ENCODE results near the gene TRAF1.

TRAF1 gene

GRCh38 chr9:120950421-120951388 is 24.1 kb upstream of the TRAF1 start:
- POLR2A ChIA-PET = no interaction called here
- CTCF ChIA-PET = no interaction called here
- TF ChIP-seq SP1 (IDR thresholded peaks at IDR 0.05) (no peak), ZNF384 (IDR thresholded peaks at IDR 0.05) (no peak), FOXA1 (IDR thresholded peaks at IDR 0.05) (no peak), L3MBTL2 (conservative IDR thresholded peaks at IDR 0.05) (no peak), ARNT (IDR thresholded peaks at IDR 0.05) (no peak), SUZ12 (IDR thresholded peaks at IDR 0.05) (no peak), ELF4 (IDR thresholded peaks at IDR 0.05) (no peak), BHLHE40 (IDR thresholded peaks at IDR 0.05; ENCODE audit: borderline replicate concordance) (no peak), CTBP1 (IDR thresholded peaks at IDR 0.05; ENCODE audit: borderline replicate concordance) (no peak), NFRKB (IDR thresholded peaks at IDR 0.05) (no peak), FOXM1 (IDR thresholded peaks at IDR 0.05; ENCODE audit: borderline replicate concordance) (no peak), TARDBP (IDR thresholded peaks at IDR 0.05) (no peak), FOXK2 (IDR thresholded peaks at IDR 0.05) (no peak), LEF1 (IDR thresholded peaks at IDR 0.05; ENCODE audit: borderline replicate concordance) (no peak), HDGF (IDR thresholded peaks at IDR 0.05; ENCODE audit: borderline replicate concordance) (no peak)
- TF ChIP-seq, protein P1, sequence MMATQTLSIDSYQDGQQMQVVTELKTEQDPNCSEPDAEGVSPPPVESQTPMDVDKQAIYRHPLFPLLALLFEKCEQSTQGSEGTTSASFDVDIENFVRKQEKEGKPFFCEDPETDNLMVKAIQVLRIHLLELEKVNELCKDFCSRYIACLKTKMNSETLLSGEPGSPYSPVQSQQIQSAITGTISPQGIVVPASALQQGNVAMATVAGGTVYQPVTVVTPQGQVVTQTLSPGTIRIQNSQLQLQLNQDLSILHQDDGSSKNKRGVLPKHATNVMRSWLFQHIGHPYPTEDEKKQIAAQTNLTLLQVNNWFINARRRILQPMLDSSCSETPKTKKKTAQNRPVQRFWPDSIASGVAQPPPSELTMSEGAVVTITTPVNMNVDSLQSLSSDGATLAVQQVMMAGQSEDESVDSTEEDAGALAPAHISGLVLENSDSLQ (IDR thresholded peaks at IDR 0.05) = no peak
- DNase-seq (ENCODE audit: extremely low spot score) = no peak

- CTCF ChIA-PET = no interaction called here
- no peak for DNase-seq (ENCODE audit: extremely low spot score)
- no peak for TF ChIP-seq SP1 (IDR thresholded peaks at IDR 0.05)
- TF ChIP-seq FOXM1 (IDR thresholded peaks at IDR 0.05; ENCODE audit: borderline replicate concordance) = no peak
- TF ChIP-seq SUZ12 (IDR thresholded peaks at IDR 0.05) = no peak
- TF ChIP-seq FOXK2 (IDR thresholded peaks at IDR 0.05) = no peak
- TF ChIP-seq BHLHE40 (IDR thresholded peaks at IDR 0.05; ENCODE audit: borderline replicate concordance) = no peak
- no peak for TF ChIP-seq FOXA1 (IDR thresholded peaks at IDR 0.05)
- no peak for TF ChIP-seq CTBP1 (IDR thresholded peaks at IDR 0.05; ENCODE audit: borderline replicate concordance)
- no peak for TF ChIP-seq ARNT (IDR thresholded peaks at IDR 0.05)
- TF ChIP-seq, protein P1 (IDR thresholded peaks at IDR 0.05) = no peak
- no peak for TF ChIP-seq NFRKB (IDR thresholded peaks at IDR 0.05)
Measured at GRCh38 chr9:120949290-120949689, 22.7 kb upstream of the TRAF1 start.

DNA sequence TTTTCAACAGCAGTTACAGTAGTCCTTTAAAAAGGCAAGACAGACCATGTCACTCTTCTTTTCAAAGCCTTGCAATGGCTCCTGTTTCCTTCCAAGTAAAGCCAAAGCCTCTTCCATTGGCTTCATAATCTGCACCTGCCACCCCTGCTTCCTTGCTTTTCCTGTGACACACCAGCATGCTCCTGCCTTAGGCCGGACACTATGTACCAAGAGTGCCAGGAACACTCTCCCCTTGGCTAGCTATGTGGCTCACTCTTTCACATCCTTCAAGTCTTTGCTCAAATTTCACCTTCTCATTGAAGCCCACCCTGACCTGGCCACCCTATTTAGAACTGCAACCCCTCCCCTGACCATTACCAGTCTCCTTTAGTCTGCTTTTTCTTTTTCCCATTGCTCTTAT is 22.2 kb upstream of the TRAF1 start:
- POLR2A ChIA-PET = no interaction called here
- no peak for DNase-seq (ENCODE audit: extremely low spot score)
- CTCF ChIA-PET = no interaction called here
- TF ChIP-seq L3MBTL2 (conservative IDR thresholded peaks at IDR 0.05) (no peak), FOXM1 (IDR thresholded peaks at IDR 0.05; ENCODE audit: borderline replicate concordance) (no peak), LEF1 (IDR thresholded peaks at IDR 0.05; ENCODE audit: borderline replicate concordance) (no peak)

More at GRCh38 chr9:120949290-120949689, 22.7 kb upstream of the TRAF1 start:
- POLR2A ChIA-PET = no interaction called here

- TF ChIP-seq ARNT (IDR thresholded peaks at IDR 0.05) (no peak), SUZ12 (IDR thresholded peaks at IDR 0.05) (no peak), ZNF384 (IDR thresholded peaks at IDR 0.05) (no peak), NFRKB (IDR thresholded peaks at IDR 0.05) (no peak), LEF1 (IDR thresholded peaks at IDR 0.05; ENCODE audit: borderline replicate concordance) (no peak)
- TF ChIP-seq, protein P1 (IDR thresholded peaks at IDR 0.05) = no peak
- no peak for DNase-seq (ENCODE audit: extremely low spot score)
- CTCF ChIA-PET = no interaction called here
- POLR2A ChIA-PET = no interaction called here
Measured at GRCh38 chr9:120947222-120947621, 20.6 kb upstream of the TRAF1 start.

- ChIA-PET POLR2A (no interaction called here), CTCF (no interaction called here)
- no peak for DNase-seq (ENCODE audit: extremely low spot score)
Measured at GRCh38 chr9:120946259-120946658, 19.7 kb upstream of the TRAF1 start.

More at GRCh38 chr9:120946259-120946658, 19.7 kb upstream of the TRAF1 start:
- TF ChIP-seq SP1 (IDR thresholded peaks at IDR 0.05) (no peak), NFRKB (IDR thresholded peaks at IDR 0.05) (no peak), ELF4 (IDR thresholded peaks at IDR 0.05) (no peak), FOXM1 (IDR thresholded peaks at IDR 0.05; ENCODE audit: borderline replicate concordance) (no peak), FOXK2 (IDR thresholded peaks at IDR 0.05) (no peak), HDGF (IDR thresholded peaks at IDR 0.05; ENCODE audit: borderline replicate concordance) (no peak), ARNT (IDR thresholded peaks at IDR 0.05) (no peak), L3MBTL2 (conservative IDR thresholded peaks at IDR 0.05) (no peak), CTBP1 (IDR thresholded peaks at IDR 0.05; ENCODE audit: borderline replicate concordance) (no peak), BHLHE40 (IDR thresholded peaks at IDR 0.05; ENCODE audit: borderline replicate concordance) (no peak), SUZ12 (IDR thresholded peaks at IDR 0.05) (no peak), LEF1 (IDR thresholded peaks at IDR 0.05; ENCODE audit: borderline replicate concordance) (no peak), ZNF384 (IDR thresholded peaks at IDR 0.05) (no peak)
- TF ChIP-seq, protein P1 (IDR thresholded peaks at IDR 0.05) = no peak
